ENCODE measurements around the gene TEX2. TPM values are rescaled to one million over a fixed set of nuclear protein-coding genes. Genes with fewer than 3 reads are reported as not detected.

Gene TEX2
- total and polyA plus RNA-seq, 2 experiments from 2014 or later = 18.7 to 23.5 TPM

DNA sequence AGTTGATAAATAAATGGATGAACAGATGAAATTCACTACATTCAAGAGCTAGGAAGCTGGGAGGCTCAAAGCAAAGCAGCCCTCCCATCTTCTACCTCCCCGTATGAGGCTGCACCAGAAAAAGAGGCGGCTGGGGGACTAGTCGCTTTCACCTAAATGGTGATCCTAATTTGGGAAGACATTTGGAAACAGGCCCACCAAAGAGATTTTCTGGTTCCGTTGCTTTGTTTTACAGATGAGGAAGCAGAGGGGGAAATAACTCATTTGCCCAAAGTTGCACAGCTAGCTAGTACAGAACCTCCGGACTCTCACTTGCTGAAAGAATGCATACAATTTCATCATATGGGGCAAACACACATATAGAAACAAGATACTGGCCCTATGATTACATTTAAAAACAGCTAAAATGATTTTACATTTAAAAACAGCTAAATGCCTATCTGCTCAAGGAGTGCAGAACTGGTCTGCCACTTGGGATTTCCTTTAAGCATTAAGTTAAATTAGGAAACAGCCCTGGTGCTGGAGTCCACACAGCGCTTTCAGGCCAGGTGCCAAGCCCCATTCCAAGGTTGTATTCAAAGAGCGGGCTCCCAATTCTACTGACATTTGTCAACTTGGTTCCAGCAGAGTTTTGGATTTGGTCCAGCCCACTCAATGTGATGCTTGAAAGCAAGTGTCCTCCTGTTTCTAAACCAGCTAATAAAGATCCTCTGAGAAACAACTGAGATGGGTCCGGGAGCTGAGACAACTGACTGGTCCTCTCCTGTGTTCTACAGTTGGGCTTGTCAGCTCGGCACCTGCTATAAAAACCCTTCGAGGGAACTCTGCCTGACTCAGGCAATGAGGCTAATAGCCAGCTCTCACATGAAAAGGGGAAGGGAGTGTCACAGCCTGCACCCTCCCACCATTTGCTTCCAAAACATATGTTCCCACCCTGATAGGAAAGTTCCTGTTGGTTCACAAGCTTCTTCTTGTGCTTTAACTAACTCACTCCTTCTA, 144.8 kb downstream of the TEX2 start:
- TF ChIP-seq, protein P1, sequence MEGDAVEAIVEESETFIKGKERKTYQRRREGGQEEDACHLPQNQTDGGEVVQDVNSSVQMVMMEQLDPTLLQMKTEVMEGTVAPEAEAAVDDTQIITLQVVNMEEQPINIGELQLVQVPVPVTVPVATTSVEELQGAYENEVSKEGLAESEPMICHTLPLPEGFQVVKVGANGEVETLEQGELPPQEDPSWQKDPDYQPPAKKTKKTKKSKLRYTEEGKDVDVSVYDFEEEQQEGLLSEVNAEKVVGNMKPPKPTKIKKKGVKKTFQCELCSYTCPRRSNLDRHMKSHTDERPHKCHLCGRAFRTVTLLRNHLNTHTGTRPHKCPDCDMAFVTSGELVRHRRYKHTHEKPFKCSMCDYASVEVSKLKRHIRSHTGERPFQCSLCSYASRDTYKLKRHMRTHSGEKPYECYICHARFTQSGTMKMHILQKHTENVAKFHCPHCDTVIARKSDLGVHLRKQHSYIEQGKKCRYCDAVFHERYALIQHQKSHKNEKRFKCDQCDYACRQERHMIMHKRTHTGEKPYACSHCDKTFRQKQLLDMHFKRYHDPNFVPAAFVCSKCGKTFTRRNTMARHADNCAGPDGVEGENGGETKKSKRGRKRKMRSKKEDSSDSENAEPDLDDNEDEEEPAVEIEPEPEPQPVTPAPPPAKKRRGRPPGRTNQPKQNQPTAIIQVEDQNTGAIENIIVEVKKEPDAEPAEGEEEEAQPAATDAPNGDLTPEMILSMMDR (IDR thresholded peaks at IDR 0.05; ENCODE audit: low read depth, low read length) = no peak
- H3K4me1 ChIP-seq (ENCODE audit: low read depth) = peaks cover 9% of the 10 kb centered on the region
- H3K27me3 ChIP-seq = no peaks in the 10 kb centered on the region
- DNase-seq (ENCODE audit: low read depth in 1 of 2, low spot score in 1 of 2) = peak; percentile 26 to 52
- no peak overlapping the region for H3K4me3 ChIP-seq
- H3K36me3 ChIP-seq = no peaks in the 10 kb centered on the region
- H3K27ac ChIP-seq = peak overlapping the region; percentile 11
- no peaks in the 10 kb centered on the region for H3K9me3 ChIP-seq (ENCODE audit: low read depth)

DNA sequence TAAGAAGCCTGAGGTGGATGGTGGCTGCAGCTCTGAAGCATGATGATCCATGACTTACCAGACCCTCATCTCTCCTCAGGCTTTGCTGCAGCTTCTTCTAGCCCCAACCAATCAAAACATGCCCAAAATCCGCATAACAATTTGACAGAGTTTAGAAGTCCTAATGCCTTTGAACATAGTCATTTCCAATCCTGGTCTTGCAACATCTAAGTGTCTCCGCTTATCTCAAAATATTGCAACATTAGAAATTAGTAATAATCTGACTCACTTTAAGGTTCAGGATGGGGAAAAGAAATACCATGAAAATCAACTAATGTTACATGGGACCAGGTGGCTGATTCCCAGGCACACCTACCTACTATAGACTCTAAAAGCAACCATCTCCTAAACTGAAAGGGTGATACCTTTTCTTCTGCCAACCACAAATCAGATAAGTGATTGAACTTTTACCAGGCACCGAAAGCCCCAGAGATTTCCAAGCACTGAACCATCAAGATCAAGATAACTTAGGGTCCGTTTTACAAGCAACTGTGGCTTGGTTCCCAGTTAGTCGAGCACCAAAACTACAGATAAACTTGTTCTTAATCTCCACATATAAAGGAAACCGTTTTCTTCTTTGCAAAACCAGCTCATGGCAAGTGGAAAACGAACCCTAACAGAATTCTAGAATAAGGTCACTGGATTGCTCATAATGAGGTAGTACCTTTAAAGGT, 147.1 kb downstream of the TEX2 start:
- Histone ChIP-seq H3K36me3 (no peaks in the 10 kb centered on the region), H3K27ac (no peak overlapping the region), H3K4me1 (ENCODE audit: low read depth) (peaks cover 9% of the 10 kb centered on the region), H3K4me3 (no peak overlapping the region), H3K27me3 (no peaks in the 10 kb centered on the region), H3K9me3 (ENCODE audit: low read depth) (no peaks in the 10 kb centered on the region)
- TF ChIP-seq, protein P1 (IDR thresholded peaks at IDR 0.05; ENCODE audit: low read depth, low read length) = no peak
- peak in 1 of 2 donors; percentile 91 for DNase-seq (ENCODE audit: low read depth in 1 of 2, low spot score in 1 of 2)

DNA sequence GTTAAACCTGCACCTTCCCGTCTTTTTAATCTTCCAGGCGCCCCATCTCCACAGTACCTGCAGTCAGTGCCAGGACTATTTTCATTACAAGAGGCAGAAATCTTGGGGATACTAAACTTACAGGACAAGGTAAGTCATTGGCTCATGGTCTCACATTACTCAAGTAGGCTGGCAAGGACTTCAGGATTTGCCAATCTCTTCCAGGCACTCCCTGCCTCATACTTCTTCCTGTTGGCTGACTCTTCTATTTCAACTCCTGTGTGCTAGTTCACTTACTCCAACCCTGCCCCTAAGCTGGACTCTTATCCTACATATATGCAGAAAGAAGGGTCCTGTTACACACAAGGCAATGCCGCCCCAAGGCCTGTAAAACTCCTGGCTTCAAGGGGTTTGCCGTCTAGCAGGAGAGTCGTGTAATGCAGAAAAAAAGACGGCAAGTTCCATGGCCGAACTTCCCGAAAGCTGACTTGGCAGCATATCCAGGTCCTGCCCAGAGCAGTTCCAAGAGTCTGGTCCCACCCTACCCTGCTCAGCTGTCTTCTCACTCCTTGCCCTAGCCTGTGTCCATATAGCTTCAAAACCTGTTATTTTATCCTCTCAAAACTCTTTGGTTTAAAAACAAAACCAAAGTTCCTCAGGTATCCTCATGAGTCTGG, 147.9 kb downstream of the TEX2 start:
- H3K9me3 ChIP-seq (ENCODE audit: low read depth) = no peaks in the 10 kb centered on the region
- H3K27ac ChIP-seq = no peak overlapping the region
- no peaks in the 10 kb centered on the region for H3K36me3 ChIP-seq
- peak in 1 of 2 donors; percentile 66 for DNase-seq (ENCODE audit: low read depth in 1 of 2, low spot score in 1 of 2)
- TF ChIP-seq, protein P1 (IDR thresholded peaks at IDR 0.05; ENCODE audit: low read depth, low read length) = no peak
- H3K4me3 ChIP-seq = no peak overlapping the region
- no peaks in the 10 kb centered on the region for H3K27me3 ChIP-seq
- H3K4me1 ChIP-seq (ENCODE audit: low read depth) = peaks cover 9% of the 10 kb centered on the region

DNA sequence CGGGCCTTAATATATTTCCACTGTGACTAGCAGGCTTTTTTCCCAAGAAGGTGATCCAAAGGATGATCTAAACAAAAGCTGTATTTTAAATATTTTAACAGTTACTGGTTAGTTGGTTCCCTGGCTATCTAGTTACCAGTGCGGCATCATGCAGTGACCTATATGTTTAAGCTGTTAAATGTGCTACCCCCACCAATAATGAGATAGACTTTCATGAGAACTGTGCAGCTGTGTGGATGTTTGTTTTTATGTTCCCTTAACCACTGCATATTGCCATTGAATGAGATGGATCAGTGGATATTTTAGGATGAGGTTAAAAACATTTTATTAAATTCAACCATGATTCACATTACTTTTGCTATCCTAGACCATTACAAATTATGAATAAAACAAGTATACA, 150.1 kb downstream of the TEX2 start:
- no peak overlapping the region for H3K4me3 ChIP-seq

DNA sequence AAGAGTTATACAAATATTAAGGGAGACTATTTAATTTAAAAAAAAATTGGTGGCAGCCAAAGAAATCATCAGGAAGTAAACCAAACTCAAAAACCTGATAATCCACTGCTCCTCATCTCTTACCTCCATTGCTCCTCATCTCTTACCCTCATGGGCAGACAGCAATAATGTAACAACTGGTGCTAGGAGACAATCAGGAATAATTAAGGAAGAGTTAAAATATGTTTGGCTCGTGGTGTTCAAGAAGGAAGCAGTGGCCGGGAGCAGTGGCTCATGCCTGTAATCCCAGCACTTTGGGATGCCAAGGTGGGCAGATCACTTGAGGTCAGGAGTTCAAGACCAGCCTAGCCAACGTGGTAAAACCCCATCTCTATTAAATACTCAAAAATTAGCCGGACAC, 151.2 kb downstream of the TEX2 start:
- no peaks in the 10 kb centered on the region for H3K36me3 ChIP-seq
- TF ChIP-seq, protein P1 (IDR thresholded peaks at IDR 0.05; ENCODE audit: low read depth, low read length) = no peak
- H3K4me3 ChIP-seq = no peak overlapping the region
- H3K9me3 ChIP-seq (ENCODE audit: low read depth) = no peaks in the 10 kb centered on the region
- no peak for DNase-seq (ENCODE audit: low read depth in 1 of 2, low spot score in 1 of 2)
- H3K4me1 ChIP-seq (ENCODE audit: low read depth) = no peaks in the 10 kb centered on the region
- no peaks in the 10 kb centered on the region for H3K27me3 ChIP-seq
- H3K27ac ChIP-seq = no peak overlapping the region

More for the DNA sequence above, 150.1 kb downstream of the TEX2 start:
- Histone ChIP-seq H3K27me3 (no peaks in the 10 kb centered on the region), H3K4me1 (ENCODE audit: low read depth) (no peaks in the 10 kb centered on the region), H3K9me3 (ENCODE audit: low read depth) (no peaks in the 10 kb centered on the region), H3K27ac (no peak overlapping the region), H3K36me3 (no peaks in the 10 kb centered on the region)
- TF ChIP-seq, protein P1 (IDR thresholded peaks at IDR 0.05; ENCODE audit: low read depth, low read length) = no peak
- DNase-seq (ENCODE audit: low read depth in 1 of 2, low spot score in 1 of 2) = no peak

All from cardiac muscle cell (in vitro differentiated cells and primary cell).